SJSA1 (cell line): ENCODE measurements around the gene RGS5. TPM values are rescaled to one million over a fixed set of nuclear protein-coding genes. Genes with fewer than 3 reads are reported as not detected.

ENCODE experiments used
- DNase-seq, 2 experiments: peaks; one replicate each; pipeline ENCODE4 v3.0.0-alpha.2; 2015 to 2020; ENCODE audit warnings: low spot score in 2 of 2, low read depth in 1 of 2
- H3K27ac ChIP-seq: fragments of 250-450 bp; sonication (Bioruptor Pico); 2 replicates; pipeline ENCODE4 v1.5.1; 2020; ENCODE audit warnings: mild to moderate bottlenecking, moderate library complexity
- H3K27me3 ChIP-seq: fragments of 250-450 bp; sonication (Bioruptor Pico); replicated peaks from 2 replicates; pipeline ENCODE4 v1.5.1; 2020; ENCODE audit warnings: mild to moderate bottlenecking, moderate library complexity
- H3K36me3 ChIP-seq: fragments of 250-450 bp; sonication (Bioruptor Pico); 2 replicates; pipeline ENCODE4 v1.5.1; 2020; ENCODE audit warnings: mild to moderate bottlenecking
- H3K4me1 ChIP-seq: fragments of 250-450 bp; sonication (Bioruptor Pico); replicated peaks from 2 replicates; pipeline ENCODE4 v1.6.1; 2021; ENCODE audit warnings: mild to moderate bottlenecking
- H3K4me3 ChIP-seq: fragments of 250-450 bp; sonication (Bioruptor Pico); 2 replicates; pipeline ENCODE4 v1.5.1; 2020; ENCODE audit warnings: mild to moderate bottlenecking
- H3K9me3 ChIP-seq: fragments of 250-450 bp; sonication (Bioruptor Pico); replicated peaks from 2 replicates; pipeline ENCODE4 v1.5.1; 2020; ENCODE audit warnings: mild to moderate bottlenecking
- total RNA-seq: library from RNA; depleted of rRNA; stranded (reverse); fragments of >200 nt; shearing (Covaris generic); gene quantifications from 2 replicates; pipeline ENCODE4 v1.2.3, GENCODE V29; 2014

RGS5 gene
- total RNA-seq, 1 experiment from 2014 or later: 7.8 TPM

DNA sequence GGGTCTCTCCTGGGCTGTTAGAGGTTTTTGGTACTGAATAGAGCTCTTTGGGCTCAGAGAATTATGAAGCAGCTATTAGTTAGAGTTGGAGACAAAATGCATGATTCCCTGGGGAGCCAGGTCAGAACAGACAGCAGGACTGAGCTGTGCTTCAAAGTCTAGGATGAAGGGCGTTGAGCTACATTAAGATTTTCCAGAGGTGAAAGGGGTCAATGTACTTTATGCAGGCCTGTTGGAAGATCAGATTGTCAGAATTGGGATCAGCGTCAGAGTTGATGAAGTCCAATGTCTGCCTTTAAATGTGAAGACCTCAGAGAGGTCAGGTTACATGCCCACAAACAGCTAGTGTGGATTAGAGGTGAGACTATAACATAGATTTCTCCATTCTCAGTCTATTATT, 53.8 kb downstream of the RGS5 start:
- no peaks in the 10 kb centered on the region for H3K4me1 ChIP-seq
- no peaks in the 10 kb centered on the region for H3K36me3 ChIP-seq
- no peak overlapping the region for H3K4me3 ChIP-seq
- no peak overlapping the region for H3K27ac ChIP-seq
- no peak for DNase-seq
- H3K27me3 ChIP-seq: no peaks in the 10 kb centered on the region; the same call in 1 of the 2 replicates
- H3K9me3 ChIP-seq: no peaks in the 10 kb centered on the region

- no peak for DNase-seq
- H3K9me3 ChIP-seq: no peaks in the 10 kb centered on the region
- no peaks in the 10 kb centered on the region for H3K4me1 ChIP-seq
- H3K27ac ChIP-seq: no peak overlapping the region
- H3K36me3 ChIP-seq: no peaks in the 10 kb centered on the region
- no peaks in the 10 kb centered on the region; the same call in 1 of the 2 replicates for H3K27me3 ChIP-seq
- no peak overlapping the region for H3K4me3 ChIP-seq
These were observed 55.7 kb downstream of the RGS5 start for GRCh38 chr1:163147019-163147418.

GRCh38 chr1:163145435-163145834, 57.3 kb downstream of the RGS5 start:
- no peak overlapping the region for H3K27ac ChIP-seq
- no peak for DNase-seq
- no peaks in the 10 kb centered on the region for H3K36me3 ChIP-seq
- no peak overlapping the region for H3K4me3 ChIP-seq
- no peaks in the 10 kb centered on the region for H3K4me1 ChIP-seq
- no peaks in the 10 kb centered on the region for H3K9me3 ChIP-seq
- no peaks in the 10 kb centered on the region; the same call in 1 of the 2 replicates for H3K27me3 ChIP-seq

- H3K36me3 ChIP-seq: no peaks in the 10 kb centered on the region
- no peak for DNase-seq
- H3K9me3 ChIP-seq: no peaks in the 10 kb centered on the region
- H3K27ac ChIP-seq: no peak overlapping the region
- H3K4me3 ChIP-seq: no peak overlapping the region
- H3K4me1 ChIP-seq: no peaks in the 10 kb centered on the region
- no peaks in the 10 kb centered on the region; the same call in 1 of the 2 replicates for H3K27me3 ChIP-seq
These were observed 58.3 kb downstream of the RGS5 start for GRCh38 chr1:163144418-163144817.

DNA sequence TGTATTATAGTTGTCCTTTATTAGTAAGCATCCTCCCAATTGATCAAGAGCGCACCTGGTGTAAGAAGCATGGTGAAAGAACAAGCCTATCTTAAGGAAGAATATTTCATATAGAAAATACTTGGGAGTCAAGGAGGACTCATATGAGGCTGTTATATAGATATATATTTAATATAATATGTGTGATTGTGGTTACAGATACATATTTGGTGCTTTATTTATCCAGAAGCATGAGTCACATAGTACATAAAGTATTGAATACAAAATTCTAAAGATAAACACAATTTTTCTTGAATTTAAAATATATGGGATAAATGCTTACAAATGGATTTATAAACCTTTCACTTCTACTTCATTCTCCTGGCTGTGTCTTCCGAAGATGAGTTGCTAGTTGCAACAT, 60.6 kb downstream of the RGS5 start:
- Histone ChIP-seq H3K9me3 (no peaks in the 10 kb centered on the region), H3K27ac (no peak overlapping the region)

GRCh38 chr1:163141556-163141955, 61.2 kb downstream of the RGS5 start:
- H3K36me3 ChIP-seq: no peaks in the 10 kb centered on the region
- no peak for DNase-seq
- no peak overlapping the region for H3K4me3 ChIP-seq
- H3K9me3 ChIP-seq: no peaks in the 10 kb centered on the region
- H3K27ac ChIP-seq: no peak overlapping the region
- H3K4me1 ChIP-seq: no peaks in the 10 kb centered on the region
- H3K27me3 ChIP-seq: no peaks in the 10 kb centered on the region; the same call in 1 of the 2 replicates

More for the DNA sequence above, 60.6 kb downstream of the RGS5 start:
- DNase-seq: no peak
- no peaks in the 10 kb centered on the region for H3K4me1 ChIP-seq
- H3K36me3 ChIP-seq: no peaks in the 10 kb centered on the region
- H3K4me3 ChIP-seq: no peak overlapping the region
- no peaks in the 10 kb centered on the region; the same call in 1 of the 2 replicates for H3K27me3 ChIP-seq

DNA sequence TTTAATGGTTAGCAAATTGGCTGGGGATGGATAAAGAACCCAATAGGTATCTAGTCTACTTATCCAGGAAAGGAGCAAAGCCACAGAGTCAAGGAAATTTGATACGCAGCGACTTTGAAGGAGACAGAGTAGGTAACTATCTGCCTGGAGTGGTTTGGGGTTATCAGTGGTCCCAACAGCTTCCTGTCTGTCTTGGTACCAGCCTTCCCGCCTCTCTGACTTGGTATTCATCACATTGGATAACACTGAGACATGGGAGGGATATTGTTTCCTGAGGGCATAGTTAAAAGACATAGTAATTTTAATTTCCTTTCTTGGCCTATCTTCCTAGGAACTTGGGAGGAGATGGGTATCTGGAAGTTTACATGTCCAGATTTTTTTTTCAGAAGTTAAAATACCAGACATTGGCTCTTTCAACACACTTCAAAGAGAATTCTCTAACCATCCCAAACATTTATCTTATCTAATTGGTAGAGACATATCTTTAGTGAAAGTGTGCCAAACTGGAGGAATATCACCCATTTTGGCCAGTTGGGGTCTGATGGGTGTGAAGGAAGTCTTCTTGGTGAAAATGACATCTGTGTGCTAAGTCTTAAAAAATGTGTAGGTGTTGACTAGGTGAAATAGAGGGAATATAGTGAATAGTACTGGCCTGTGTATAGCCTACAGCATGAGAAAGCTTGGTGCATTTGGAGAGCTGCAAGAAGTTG, 65.0 kb downstream of the RGS5 start:
- 0 out of 2 replicates have a peak, but pooled peaks cover 3% of the 10 kb centered on the region for H3K27me3 ChIP-seq
- no peaks in the 10 kb centered on the region for H3K4me1 ChIP-seq
- no peaks in the 10 kb centered on the region for H3K36me3 ChIP-seq
- H3K27ac ChIP-seq: no peak overlapping the region
- no peak for DNase-seq
- no peak overlapping the region for H3K4me3 ChIP-seq
- no peaks in the 10 kb centered on the region for H3K9me3 ChIP-seq

GRCh38 chr1:163131981-163132380, 70.7 kb downstream of the RGS5 start:
- Histone ChIP-seq H3K4me1 (no peaks in the 10 kb centered on the region), H3K4me3 (no peak overlapping the region), H3K27ac (no peak overlapping the region), H3K27me3 (0 out of 2 replicates have a peak, but pooled peaks cover 3% of the 10 kb centered on the region), H3K9me3 (no peaks in the 10 kb centered on the region), H3K36me3 (no peaks in the 10 kb centered on the region)
- DNase-seq: no peak

DNA sequence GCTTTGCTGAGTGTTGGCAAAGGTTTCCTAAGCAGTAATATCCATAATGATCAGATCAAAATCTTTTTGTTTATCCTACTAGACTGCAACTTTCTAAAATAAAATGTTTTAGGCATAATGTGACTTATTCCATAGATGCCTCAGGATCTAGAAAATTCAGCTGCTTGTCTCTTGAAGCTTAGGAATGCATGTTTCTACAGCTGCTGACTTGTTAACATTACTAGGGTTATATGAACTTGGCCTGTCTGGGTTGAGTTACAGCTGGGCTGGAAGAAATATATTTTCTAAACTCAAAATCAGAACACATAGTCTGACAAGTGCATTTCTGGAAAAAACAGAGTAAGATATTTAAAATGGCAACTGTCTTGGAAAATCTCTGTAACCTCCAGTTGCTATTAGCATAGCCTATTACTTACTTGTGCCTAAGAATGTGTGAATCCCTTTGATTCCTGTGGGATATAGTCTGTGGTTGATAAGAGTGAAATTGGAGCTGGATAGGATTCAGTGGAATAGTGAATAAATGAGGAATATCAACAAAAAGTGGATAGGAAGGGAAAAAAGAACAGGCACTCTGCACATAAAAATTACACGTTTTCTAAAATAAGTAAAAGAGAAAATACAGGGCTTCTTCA, 72.4 kb downstream of the RGS5 start:
- no peak for DNase-seq
- Histone ChIP-seq H3K4me1 (no peaks in the 10 kb centered on the region), H3K9me3 (no peaks in the 10 kb centered on the region), H3K27me3 (0 out of 2 replicates have a peak, but pooled peaks cover 3% of the 10 kb centered on the region), H3K27ac (no peak overlapping the region), H3K4me3 (no peak overlapping the region), H3K36me3 (no peaks in the 10 kb centered on the region)

- DNase-seq: no peak
- Histone ChIP-seq H3K4me3 (no peak overlapping the region), H3K36me3 (no peaks in the 10 kb centered on the region), H3K4me1 (no peaks in the 10 kb centered on the region), H3K9me3 (no peaks in the 10 kb centered on the region), H3K27ac (no peak overlapping the region), H3K27me3 (no peaks in the 10 kb centered on the region)
These were observed 74.4 kb downstream of the RGS5 start for GRCh38 chr1:163128282-163128681.

DNA sequence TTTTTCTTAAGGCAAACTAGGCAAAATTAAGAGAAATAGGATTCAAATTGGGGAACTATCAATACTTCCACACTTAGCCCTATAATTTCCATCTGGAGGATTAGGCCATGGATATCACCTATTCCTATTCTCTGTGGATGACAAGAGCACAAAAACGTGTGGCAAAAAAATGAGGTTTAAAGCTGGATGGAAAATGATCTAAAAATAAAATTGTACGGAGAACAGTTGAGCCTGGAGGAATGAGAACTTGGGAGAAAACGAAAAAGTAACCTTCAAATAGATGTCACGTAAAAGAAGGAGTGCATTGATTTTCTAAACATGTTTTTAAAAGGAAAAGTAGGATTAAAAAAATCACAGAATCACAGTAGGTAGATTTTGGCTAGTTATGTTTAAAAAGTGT, 77.9 kb downstream of the RGS5 start:
- Histone ChIP-seq H3K27ac (no peak overlapping the region), H3K4me1 (no peaks in the 10 kb centered on the region), H3K27me3 (no peaks in the 10 kb centered on the region), H3K36me3 (no peaks in the 10 kb centered on the region), H3K4me3 (no peak overlapping the region), H3K9me3 (no peaks in the 10 kb centered on the region)
- no peak for DNase-seq

DNA sequence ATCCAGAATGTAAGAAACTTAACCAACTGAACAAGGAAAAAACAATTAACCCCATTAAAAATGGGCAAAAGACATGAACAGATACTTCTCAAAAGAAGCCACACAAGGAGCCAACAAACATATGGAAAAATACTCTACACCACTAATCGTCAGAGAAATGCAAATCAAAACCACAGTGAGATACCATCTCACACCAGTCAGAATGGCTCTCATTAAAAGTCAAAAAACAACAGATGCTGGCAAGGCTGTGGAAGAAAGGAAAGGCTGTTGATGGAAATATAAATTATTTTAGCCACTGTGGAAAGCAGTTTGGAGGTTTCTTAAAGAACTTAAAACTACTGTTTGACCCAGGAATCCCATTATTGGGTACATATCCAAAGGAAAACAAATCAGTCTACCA, 82.3 kb downstream of the RGS5 start:
- Histone ChIP-seq H3K4me1 (no peaks in the 10 kb centered on the region), H3K36me3 (no peaks in the 10 kb centered on the region), H3K4me3 (no peak overlapping the region), H3K27ac (no peak overlapping the region), H3K27me3 (no peaks in the 10 kb centered on the region), H3K9me3 (no peaks in the 10 kb centered on the region)
- DNase-seq: no peak

DNA sequence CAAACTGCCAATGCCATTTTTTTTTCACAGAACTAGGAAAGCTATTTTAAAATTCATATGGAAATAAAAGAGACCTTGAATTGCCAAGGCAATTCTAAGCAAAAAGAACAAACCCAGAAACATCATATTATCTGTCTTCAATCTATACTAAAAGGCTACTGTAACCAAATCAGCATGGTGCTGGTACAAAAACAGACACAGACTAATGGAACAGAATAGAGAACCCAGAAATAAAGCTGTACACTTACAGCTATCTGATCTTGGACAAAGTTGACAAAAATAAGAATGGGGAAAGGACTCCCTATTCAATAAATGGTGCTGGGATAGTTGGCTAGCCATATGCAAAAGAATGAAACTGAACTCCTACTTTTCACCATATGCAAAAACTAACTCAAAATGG, 83.0 kb downstream of the RGS5 start:
- Histone ChIP-seq H3K9me3 (no peaks in the 10 kb centered on the region), H3K4me3 (no peak overlapping the region), H3K36me3 (no peaks in the 10 kb centered on the region), H3K4me1 (no peaks in the 10 kb centered on the region), H3K27ac (no peak overlapping the region), H3K27me3 (no peaks in the 10 kb centered on the region)
- DNase-seq: no peak

GRCh38 chr1:163115887-163116286, 86.8 kb downstream of the RGS5 start:
- H3K4me1 ChIP-seq: no peaks in the 10 kb centered on the region
- H3K27ac ChIP-seq: no peak overlapping the region
- DNase-seq: no peak
- no peaks in the 10 kb centered on the region for H3K36me3 ChIP-seq
- H3K4me3 ChIP-seq: no peak overlapping the region
- H3K27me3 ChIP-seq: no peaks in the 10 kb centered on the region
- no peaks in the 10 kb centered on the region for H3K9me3 ChIP-seq
